ENCODE data around the gene ST6GALNAC3. TPM values are rescaled to one million over a fixed set of nuclear protein-coding genes. Genes with fewer than 3 reads are reported as not detected.

The ST6GALNAC3 gene
- total RNA-seq, 1 experiment from 2014 or later = 4.6 TPM

DNA sequence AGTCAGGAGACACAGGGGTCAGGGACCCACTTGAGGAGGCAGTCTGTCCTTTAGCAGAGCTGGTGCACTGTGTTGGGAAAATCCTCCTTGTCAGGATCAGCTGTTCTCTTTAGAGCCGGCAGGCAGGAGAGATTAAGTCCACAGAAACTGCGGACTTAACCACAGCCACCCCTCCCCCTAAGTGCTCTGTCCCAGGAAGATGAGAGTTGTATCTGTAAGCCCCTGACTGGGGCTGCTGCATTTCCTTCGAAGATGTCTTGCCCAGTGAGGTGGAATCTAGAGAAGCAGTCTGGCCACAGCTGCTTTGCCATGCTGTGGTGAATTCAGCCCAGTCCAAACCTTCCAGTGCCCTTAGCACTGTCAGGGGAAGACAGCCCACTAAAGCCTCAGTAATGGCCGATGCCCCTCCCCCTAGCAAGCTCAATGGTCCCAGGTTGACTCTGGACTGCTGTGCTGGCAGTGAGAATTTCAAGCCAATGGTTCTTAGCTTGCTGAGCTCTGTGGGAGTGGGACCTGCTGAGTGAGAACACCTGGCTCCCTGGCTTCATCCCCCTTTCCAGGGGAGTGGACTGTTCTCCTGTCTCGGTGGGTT, 172.8 kb downstream of the ST6GALNAC3 start:
- DNase-seq (ENCODE audit: low spot score) = no peak

DNA sequence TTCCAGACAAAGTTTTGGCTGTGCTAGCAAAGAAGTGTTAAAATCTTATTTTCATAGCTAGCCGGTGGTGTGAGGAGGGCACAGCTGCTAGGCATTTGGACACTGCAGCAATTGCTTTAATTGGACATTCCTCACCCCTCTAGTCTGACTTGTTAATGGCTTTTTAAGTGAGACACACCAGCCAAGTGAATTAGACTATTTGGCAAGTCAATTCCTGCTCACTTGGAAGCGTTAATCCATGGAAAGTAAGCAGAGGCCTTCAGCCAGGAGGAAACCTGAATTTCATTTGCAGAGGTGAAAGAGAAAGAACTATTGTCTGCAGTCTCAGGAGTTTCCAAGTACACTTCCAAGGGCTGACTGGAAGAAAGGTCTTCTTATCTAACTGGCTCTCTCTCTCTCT, 175.7 kb downstream of the ST6GALNAC3 start:
- no peak for DNase-seq (ENCODE audit: low spot score)

DNA sequence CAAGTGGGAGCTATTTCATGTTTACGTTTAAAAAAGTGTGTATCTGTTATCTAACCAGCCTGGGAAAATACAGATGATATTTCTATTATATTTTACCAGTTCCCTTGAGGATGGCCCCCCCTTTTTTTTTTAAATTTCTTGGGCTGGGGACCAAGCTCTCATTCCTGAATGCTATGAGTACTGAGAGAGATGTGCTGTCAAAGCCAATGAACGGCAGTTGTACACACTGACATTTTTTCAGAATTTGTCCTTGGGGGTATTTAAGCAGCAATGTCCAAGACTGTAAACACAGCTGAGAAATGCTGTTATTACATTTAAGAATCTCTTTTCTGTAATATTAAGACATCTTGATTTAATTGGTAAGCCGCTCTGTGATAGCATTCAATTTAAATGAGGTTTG, 177.9 kb downstream of the ST6GALNAC3 start:
- no peak for DNase-seq (ENCODE audit: low spot score)

DNA sequence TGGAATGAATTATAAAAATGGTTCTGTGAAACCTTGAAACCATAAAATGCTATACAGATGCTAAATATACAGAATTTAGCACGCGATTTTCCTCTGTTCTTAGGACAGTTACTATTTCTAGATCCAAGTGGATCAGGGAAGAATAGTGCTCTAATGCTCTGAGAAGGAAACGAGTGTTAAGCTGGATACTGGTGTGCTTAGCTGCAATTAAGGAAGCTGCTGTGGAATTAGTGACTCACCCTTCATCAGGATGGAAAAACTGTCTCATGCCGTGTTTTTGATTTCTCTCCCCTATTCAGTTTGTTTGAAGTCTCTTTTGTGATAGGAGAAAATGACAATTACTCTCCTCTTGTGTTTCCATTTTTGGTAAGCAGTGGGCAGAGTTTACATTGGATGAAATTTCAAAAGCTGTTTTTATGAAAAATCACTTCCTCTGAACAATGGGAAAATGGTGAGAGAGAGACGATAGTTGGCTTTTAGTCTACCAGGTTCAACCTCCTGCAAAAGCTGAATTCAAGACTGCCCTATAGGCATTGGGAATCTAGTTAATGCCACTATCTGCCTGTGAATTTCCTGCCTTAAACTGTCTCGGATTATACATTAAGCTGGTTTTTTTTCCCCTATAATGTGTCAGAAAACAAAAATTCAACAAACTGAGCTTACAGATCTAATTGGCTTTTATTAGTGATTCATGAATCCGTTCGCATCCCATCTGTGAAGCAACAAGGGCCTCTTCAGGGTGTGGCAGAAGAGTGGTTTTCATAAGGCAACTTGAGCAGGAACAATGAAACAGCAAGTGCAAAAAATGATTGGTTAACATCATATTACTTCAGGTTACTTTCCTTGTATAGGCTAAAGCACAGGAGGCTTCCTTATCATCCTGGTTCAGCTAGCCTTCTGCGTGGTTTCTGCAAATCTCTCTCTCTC, 179.8 kb downstream of the ST6GALNAC3 start:
- DNase-seq (ENCODE audit: low spot score) = peak; percentile 16

DNA sequence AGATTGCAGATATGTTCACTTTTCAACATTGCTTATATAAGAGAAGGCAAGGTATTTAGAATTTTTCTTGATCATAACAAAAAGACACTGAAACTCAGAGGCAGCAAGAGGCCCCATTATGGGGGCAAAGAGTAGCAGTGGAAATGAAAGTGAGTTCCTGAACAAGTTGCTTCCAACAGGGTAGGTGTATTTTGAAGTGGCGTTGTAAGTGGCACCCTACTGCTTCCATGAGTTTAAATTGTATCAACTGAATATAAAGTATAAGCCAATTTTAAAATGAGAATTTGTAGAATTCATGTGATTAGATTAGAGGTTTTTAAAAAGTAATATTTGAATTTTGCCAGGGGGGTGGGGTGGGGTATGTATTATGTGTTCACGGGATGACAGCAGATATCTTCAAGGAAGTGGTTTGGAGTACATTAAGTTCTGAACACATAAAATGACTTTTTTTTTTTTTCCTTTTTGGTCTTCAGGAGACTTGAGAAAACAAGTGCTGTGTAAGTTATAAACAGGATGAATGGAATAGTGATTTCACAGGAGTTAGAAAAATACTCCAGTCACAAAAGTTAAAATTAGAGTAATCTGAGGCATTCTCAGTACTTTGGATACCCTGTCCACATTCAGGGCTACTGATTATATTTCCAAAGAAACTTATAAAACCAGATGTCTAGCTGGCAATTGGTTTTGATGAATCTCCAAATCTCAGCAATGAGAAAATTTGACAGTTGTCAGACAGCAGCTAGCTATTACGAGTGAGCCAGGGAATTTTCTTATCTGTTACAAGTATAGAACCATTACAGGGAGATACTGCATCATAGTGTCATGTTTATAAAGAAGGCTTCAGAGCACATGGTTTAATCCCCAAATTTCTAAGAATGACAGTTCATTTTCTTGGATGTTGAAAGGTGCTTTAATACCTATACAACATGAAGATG, 182.0 kb downstream of the ST6GALNAC3 start:
- DNase-seq (ENCODE audit: low spot score) = no peak

DNA sequence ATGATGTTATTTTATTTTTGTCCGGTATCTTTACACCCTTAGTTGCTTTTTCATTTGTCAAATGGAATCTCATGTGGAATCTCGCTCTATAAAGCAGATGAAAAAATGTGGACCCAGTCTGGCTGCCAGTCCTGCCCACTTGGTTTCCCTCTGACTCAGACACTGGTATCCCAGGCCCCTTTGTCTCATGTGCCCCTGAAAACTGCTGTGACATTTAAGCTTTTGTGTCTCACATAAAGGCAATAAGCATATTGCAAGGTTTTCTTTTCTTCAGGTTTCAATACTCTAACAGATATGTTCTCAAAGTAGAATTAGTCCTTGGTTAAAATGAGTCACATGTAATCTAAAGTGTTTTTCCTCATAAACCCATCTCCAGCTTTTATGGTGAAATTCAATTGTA, 183.3 kb downstream of the ST6GALNAC3 start:
- DNase-seq (ENCODE audit: low spot score) = no peak

DNA sequence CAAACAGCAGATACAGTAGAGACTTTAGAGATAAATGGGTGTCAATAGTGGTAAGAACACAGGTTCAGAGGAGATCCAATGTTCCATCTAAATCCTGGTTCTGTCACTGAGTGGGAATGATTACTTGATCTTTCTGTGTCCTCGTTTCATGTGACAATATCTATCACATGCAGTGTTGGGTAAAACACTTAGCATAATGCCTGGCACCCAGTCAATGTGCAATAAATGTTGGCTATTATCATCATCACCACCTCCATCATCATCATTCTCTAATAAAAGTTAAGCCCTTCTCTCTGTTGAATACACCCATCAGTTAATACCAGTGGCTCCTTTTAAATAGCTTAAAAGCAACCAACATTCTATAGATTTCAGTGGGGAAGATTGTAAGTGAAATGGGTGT, 184.7 kb downstream of the ST6GALNAC3 start:
- DNase-seq (ENCODE audit: low spot score) = no peak

DNA sequence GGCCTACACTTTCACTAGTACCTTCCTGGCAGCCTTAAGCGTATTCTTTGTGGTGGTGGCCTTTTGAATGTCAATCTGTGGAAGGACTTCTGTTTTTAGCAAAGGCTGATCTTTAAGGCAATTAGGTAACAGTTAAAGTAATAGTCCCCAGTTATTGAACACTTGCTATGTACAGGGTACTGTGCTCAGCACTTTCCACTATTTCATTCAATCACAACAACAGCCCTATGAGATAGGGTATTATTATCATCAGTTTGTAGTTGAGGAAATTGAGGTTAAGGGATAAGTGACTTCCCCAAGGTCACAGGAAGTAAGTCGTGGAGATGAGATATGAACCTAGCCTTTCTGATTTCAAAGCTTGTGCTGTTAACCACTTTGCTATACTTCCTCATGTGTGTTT, 185.7 kb downstream of the ST6GALNAC3 start:
- DNase-seq (ENCODE audit: low spot score) = no peak

DNA sequence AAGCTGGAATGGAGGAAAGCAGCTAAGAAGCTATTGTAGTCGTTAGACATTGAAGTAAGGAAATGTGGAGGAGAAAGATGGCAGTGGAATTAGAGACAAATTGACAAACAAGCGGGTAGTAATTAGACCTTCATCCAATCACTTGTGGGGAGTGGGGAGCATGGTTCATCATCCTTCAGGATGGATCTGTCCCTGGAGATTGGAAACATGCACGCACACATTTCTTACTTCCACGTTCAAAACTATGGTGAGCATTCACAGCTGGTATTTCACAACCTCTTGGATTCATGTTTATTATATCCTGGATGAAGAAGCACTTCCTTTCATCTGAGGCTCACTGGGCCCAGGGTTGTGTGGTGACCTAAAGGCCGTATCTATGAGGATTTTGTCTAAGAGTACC, 188.1 kb downstream of the ST6GALNAC3 start:
- DNase-seq (ENCODE audit: low spot score) = no peak

DNA sequence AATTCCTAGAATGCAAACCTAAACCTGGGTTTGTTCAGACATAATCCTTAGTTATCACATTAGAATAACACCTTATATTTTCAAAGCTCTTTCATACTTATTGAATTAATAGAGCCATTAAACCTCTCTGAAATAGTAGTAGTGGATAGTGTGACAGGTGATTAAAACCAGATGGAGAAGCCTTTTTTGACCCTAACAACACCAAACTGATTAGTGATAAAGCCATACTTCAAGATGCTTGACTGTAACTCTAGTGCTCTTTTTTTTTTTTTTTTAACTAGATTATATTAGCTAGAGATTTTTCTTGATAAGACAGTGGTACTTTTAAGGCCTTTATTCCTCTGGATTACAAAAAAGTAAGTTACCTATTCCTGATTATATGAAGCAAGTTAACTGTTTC, 190.1 kb downstream of the ST6GALNAC3 start:
- DNase-seq (ENCODE audit: low spot score) = no peak

DNA sequence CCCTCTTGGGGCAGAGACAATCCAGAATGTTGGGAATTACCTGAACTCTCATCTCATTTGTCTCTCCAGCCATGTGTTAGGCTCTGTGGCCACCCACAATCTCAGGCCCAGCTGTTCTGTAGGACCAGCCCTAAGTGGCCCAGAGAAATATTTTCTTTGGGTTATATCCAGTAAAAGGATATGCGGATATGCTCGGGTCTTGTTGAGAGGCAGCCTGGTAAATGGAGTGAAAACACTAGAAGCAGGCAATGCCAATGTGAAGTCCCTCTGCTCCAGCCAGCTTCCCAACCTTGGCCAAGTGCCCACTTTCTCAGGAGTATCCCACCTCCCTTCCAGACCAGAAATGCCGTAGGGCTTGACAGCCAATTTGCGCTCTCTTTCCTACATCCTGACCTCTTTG, 192.2 kb downstream of the ST6GALNAC3 start:
- no peak for DNase-seq (ENCODE audit: low spot score)

DNA sequence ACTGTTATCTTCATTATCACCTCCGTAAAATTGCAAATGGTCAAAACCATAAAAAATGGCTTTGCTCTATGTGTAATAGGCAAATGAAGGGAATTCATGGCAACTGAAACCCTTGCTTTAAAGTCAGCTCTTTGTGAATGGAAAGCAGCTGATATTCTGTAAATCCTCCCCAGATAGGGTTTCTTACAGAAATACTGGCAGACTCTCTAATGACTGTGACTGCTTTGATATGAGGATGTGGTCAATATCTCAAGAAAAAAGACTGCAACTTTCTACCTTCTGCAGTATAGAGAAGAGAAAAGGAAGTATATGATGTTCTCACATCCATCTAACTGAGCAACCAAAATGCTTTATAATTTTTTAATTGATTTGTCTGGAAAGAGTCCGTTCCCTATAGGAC, 193.1 kb downstream of the ST6GALNAC3 start:
- no peak for DNase-seq (ENCODE audit: low spot score)

DNA sequence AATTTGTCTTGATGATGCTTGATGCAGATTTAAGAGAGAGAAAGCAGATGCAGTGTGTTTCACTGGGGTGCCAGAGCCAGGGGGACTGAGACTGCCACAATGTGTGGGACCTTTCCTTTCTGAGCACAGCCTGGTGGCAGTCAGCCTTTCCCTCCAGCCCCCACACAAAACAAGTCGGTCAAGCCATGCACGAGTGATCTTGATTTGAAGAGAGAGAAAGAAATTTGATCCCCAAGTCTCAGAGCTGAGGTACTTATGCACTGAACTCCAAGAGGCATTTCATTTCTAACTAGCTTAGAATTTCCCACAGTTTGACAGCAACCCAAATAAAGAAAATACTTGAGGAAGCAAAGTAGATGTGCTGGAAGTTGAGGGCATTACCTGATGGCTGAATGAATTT, 193.8 kb downstream of the ST6GALNAC3 start:
- DNase-seq (ENCODE audit: low spot score) = no peak

DNA sequence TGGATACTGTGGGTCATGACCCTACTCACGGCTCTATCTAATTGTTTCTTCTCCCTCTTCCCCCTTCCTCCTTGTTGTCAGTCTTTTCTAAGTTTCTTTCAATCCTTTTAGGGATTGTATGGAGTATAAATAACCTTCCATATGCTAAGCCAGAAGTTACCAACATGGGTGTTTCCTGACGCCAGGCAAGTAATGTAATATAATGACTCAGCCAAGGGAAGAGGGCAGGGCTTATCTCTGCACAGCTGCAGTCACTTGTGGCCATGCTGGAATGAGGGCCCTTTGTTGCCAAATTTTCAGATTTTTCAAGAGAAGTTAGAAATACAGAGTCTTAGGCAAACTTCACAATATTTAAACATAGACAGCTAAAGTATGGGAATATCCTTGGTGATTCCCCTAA, 194.6 kb downstream of the ST6GALNAC3 start:
- peak; percentile 78 for DNase-seq (ENCODE audit: low spot score)

DNA sequence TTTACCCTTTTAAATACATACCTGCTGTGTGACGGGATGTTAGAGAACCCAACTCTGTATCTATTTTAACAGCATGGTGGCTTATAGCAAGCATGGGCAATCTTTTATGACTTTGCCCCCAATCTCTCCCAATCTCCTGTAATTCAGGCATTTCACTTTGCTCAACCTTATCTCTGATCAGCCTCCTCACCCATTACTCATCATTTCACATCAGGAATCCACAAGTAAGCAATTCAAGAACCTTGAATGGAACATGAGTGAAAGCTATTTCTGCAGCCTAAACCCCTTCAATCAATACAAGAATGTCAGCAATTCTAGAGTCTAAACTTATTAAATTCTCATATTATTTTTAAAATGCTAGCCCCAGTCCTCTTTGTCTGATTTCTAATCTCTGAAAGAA, 199.8 kb downstream of the ST6GALNAC3 start:
- no peak for DNase-seq (ENCODE audit: low spot score)

DNA sequence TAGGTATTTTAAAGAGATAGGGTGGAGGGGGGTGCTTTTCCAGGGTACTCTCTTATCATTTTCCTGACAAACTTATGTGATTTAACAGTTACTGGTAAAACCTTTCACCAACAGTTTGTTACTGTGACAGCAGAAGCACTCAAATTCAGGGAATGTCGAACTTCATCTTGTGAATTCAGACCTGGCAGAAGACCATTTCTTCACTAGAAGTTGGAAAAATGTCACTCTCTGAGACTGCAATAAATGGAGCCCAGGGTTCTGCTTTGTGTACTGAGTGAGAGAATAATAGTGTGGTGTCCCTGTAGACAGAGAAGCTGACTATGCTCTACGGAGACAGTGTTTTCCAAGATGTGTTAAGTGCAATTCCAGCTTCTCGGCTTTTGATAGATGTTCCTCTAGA, 200.2 kb downstream of the ST6GALNAC3 start:
- no peak for DNase-seq (ENCODE audit: low spot score)

DNA sequence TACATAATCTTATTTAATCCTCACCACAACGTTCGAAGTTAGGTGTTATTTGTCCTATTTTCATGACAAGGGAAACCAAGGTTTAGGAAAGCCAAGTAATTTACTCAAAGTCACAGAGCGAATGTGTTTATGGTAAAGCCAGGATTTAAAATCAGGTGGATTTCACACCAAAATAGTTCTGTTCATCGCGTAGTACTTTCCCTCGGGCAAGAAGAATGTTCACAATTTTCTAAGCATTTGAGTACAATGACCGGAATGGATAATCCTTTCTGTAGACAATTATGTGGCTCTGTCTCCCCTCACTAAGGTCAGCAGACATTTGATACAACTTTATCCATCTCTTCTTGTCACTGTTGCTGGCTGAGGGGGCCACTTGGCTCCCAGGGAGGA, 204.2 kb downstream of the ST6GALNAC3 start:
- DNase-seq (ENCODE audit: low spot score) = no peak

DNA sequence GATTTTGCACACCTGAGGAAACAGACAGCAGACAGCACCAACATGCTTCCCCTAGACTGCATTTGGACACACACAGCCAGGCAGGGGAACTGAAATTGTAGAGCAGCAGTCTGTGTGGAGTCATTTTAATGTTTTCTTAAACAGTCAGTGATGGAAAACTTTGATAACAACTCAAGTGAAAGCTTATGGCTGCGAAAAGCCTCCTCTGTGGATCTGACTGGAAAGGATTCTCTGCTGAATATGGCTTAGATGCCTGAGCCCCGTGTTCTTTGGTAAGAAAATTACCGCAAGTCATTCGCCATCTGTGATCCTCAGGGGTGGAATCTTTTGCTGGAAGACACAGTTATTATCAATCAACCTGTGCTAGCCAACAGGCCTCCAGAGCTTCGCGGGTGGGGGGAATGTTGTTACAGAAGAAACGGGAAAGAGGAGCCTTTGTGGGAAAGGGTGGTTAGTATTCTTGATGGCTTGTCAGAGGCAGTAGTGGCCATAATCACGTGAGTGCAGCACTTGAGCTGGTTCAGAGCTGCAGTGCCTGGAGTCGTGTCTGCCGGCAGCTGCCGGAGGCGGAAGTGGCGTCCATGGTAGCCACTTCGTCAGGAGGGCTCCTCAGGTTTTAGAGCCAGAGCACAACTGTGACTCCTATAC, 204.7 kb downstream of the ST6GALNAC3 start:
- DNase-seq (ENCODE audit: low spot score) = no peak

DNA sequence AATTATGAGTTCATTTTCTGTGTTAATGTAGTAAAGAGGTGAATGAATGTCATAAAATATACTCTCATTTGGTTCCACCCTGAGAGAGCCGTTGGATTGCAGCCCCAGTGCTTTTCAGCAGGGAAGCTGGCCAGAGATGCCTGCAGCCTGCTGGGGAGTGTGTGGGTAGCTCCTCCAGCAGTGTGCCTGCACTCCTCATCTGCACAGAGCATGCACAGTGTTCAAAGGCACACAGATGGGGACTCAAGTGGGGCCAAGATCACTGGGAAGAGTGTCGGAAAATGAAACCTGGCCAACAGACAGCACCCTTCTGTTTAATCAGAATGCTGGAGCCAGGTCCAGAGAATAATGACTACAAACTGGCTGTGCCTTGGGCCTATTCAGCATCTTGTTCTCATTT, 206.8 kb downstream of the ST6GALNAC3 start:
- no peak for DNase-seq (ENCODE audit: low spot score)

DNA sequence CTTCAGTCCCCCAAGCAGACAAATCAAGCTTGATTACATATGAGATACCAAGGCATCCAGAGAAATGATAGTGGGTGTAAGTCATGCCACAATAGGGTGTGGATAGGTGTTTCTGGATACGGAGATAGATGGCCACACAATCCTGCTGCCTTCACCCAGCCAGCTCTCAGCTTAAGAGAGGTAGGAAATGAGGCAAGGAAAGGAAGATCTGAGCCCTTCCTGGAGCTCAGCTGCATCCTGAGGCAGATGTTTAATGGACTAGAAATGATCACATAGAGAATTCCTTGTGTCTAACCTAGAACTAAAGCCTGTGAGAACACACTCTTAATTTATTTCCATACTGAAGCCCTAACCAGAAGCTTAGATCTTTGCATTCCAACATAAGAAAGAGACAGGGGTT, 210.3 kb downstream of the ST6GALNAC3 start:
- DNase-seq (ENCODE audit: low spot score) = no peak

DNA sequence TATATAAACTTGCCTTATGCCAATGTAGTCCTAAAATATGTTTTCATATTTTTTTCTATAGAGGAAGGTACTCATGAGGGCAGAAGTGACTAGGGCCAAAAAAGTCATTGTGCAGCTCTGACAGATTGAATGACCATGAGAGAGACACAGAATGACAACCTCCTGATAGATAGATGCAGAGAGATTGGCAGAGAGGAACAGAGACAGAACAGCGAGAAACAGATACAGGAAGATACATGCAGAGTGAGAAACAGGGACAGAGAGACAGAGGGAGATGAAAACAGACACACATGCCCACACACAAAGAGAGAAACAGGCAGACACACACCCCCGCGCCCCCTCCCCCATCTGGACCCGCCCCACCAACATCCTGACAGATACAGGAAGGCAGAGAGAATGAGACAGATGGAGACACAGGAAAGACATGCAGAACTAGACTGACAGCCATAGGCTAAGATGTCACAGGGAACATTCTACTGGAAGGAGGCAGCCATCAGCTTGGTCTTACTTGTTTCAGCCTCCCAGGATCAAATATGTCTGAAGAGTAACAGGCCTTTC, 211.1 kb downstream of the ST6GALNAC3 start:
- no peak for DNase-seq (ENCODE audit: low spot score)

DNA sequence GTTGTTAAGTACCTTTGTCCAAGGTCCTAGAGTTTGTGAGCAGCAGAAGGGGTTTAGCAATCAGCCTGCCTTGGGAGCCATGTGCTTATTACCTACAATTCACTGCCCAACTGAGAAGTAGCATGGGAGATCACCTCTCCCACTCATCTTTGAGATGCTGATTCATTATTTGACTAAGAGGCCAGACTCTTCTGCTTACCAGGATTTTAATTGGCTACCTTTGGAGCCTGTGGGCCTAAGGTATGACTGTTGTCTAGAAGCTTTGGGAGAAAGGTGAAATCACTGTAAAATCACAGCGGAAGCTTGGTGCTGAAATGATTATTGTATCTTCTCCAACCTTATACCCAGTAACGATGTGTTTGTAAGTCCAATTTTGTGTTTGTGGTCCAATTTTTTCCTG, 213.4 kb downstream of the ST6GALNAC3 start:
- no peak for DNase-seq (ENCODE audit: low spot score)
